K562 (cell line): ENCODE results near the gene BRF1. TPM values are rescaled to one million over a fixed set of nuclear protein-coding genes. Genes with fewer than 3 reads are reported as not detected.

ENCODE experiments used
- ATAC-seq: fragments of 200-7000 bp; cut with Tn5 transposase; 3 replicates; pipeline ENCODE4 v1.9.1; 2020; ENCODE audit warnings: moderate library complexity
- BruUV-seq: library from RNA; stranded (reverse); fragments of 400-500 nt; replicated peaks from 2 replicates; lab custom pipeline; 2021; lab: Mats Ljungman, UMichigan
- CTCF ChIA-PET: fragments of 300-600 bp; formaldehyde crosslinking; extraction: SDS; loops from one replicate; lab custom pipeline; 2021; ENCODE audit warnings: low intra/inter-chr PET ratio; lab: Yijun Ruan, JAX
- POLR2A ChIA-PET: fragments of 300-600, 350-650 bp; sonication (Branson Sonifier 250); formaldehyde crosslinking; extraction: SDS; loops from one replicate; lab custom pipeline; 2021; ENCODE audit warnings: antibody characterized with exemption, inconsistent platforms; lab: Yijun Ruan, JAX
- DNase-seq, 4 experiments: peaks; one replicate each; pipeline versions ENCODE4 v3.0.0 to v3.0.0-alpha.2; 2011 to 2018; ENCODE audit warnings: low spot score in 3 of 4, mixed read lengths in 3 of 4; ENCODE audit errors: extremely low read depth in 1 of 4
- FAIRE-seq: peaks from 2 replicates; lab custom pipeline; 2011; peaks lifted over from hg19 to GRCh38; lab: Jason Lieb, UNC
- H2AFZ ChIP-seq: 2 replicates; pipeline ENCODE4 v1.6.0; 2011; ENCODE audit warnings: low read depth, low read length, control low read depth, inconsistent platforms
- H3K27ac ChIP-seq: fragments of 200-600 bp; 3 replicates; pipeline ENCODE4 v1.8.0; 2011; ENCODE audit warnings: low read depth, mild to moderate bottlenecking, control low read depth, inconsistent platforms, low read length, moderate library complexity, mixed read lengths; ENCODE audit errors: extremely low read depth
- H3K27me3 ChIP-seq, 2 experiments: fragments of 300-600 bp in 1 of 2; 2 replicates in 1 of 2; 3 replicates in 1 of 2; pipeline versions ENCODE4 v1.6.0 to v1.8.0; 2011; ENCODE audit warnings: inconsistent platforms in 2 of 2, low read length in 2 of 2, mild to moderate bottlenecking in 1 of 2, mixed read lengths in 1 of 2, moderate library complexity in 1 of 2; ENCODE audit not compliant: control insufficient read depth in 2 of 2, insufficient read depth in 2 of 2
- H3K36me3 ChIP-seq: fragments of 300-600 bp; 3 replicates; pipeline ENCODE4 v1.8.0; 2011; ENCODE audit warnings: mild to moderate bottlenecking, low read length, inconsistent platforms; ENCODE audit not compliant: control insufficient read depth, insufficient read depth
- H3K4me1 ChIP-seq, 2 experiments: fragments of 200-600 bp in 1 of 2; replicated peaks in 1 of 2; 2 replicates in 1 of 2; 3 replicates in 1 of 2; pipeline versions ENCODE4 v1.5.1 to v1.8.0; 2011; ENCODE audit warnings: inconsistent platforms in 2 of 2, low read length in 2 of 2, mild to moderate bottlenecking in 1 of 2, mixed read lengths in 1 of 2, moderate library complexity in 1 of 2; ENCODE audit not compliant: control insufficient read depth in 2 of 2, insufficient read depth in 2 of 2
- H3K4me2 ChIP-seq: 2 replicates; pipeline ENCODE4 v1.6.1; 2011; ENCODE audit warnings: low read length, control low read depth, inconsistent platforms, mixed read lengths; ENCODE audit not compliant: insufficient read depth
- H3K4me3 ChIP-seq: fragments of 200-600 bp; sonication (generic), shearing (Covaris generic); 2 replicates; pipeline ENCODE4 v1.5.1; 2016; ENCODE audit warnings: control low read depth, inconsistent platforms
- H3K79me2 ChIP-seq: fragments of 200-600 bp; 3 replicates; pipeline ENCODE4 v1.8.0; 2011; ENCODE audit warnings: low read length, inconsistent platforms; ENCODE audit not compliant: control insufficient read depth, insufficient read depth
- H3K9ac ChIP-seq, 2 experiments: 2 replicates each; pipeline versions ENCODE4 v1.6.0 to v1.6.1; 2011; ENCODE audit warnings: low read depth in 2 of 2, low read length in 2 of 2, control low read depth in 1 of 2, inconsistent platforms in 1 of 2, mild to moderate bottlenecking in 1 of 2, mixed read lengths in 1 of 2; ENCODE audit not compliant: insufficient read depth in 1 of 2
- H3K9me1 ChIP-seq: one replicate; pipeline ENCODE4 v1.6.0; 2011; ENCODE audit warnings: inconsistent platforms, mild to moderate bottlenecking, low read length, moderate library complexity; ENCODE audit not compliant: control insufficient read depth, insufficient read depth
- H3K9me3 ChIP-seq: replicated peaks from 2 replicates; pipeline ENCODE4 v1.5.1; 2011; ENCODE audit warnings: low read depth, low read length, inconsistent platforms; ENCODE audit not compliant: control insufficient read depth, insufficient read depth
- H4K20me1 ChIP-seq: replicated peaks from 2 replicates; pipeline ENCODE4 v1.6.1; 2011; ENCODE audit warnings: low read length, inconsistent platforms, mixed read lengths; ENCODE audit not compliant: control insufficient read depth, insufficient read depth
- ARHGAP35 ChIP-seq: fragments of 450-650 bp; IDR thresholded peaks from 2 replicates; pipeline ENCODE4 v1.6.1; 2018; ENCODE audit not compliant: partially characterized antibody
- EHMT2 ChIP-seq: fragments of 450-650 bp; IDR thresholded peaks from 2 replicates; pipeline ENCODE4 v1.6.1; 2018; ENCODE audit warnings: antibody characterized with exemption
- FOXK2 ChIP-seq, 2 experiments: fragments of 450-650 bp; IDR thresholded peaks in 1 of 2; conservative IDR thresholded peaks in 1 of 2; 2 replicates each; pipeline ENCODE4 v1.6.1; 2016; ENCODE audit warnings: low read depth in 2 of 2, mild to moderate bottlenecking in 1 of 2
- KDM5B ChIP-seq: fragments of 200-600 bp; sonication (generic); IDR thresholded peaks from 2 replicates; pipeline ENCODE4 v1.6.1; 2012; ENCODE audit warnings: low read depth, mild to moderate bottlenecking, moderate library complexity, low read length, control low read depth, inconsistent platforms; ENCODE audit not compliant: insufficient replicate concordance
- KLF1 ChIP-seq: fragments of 450-650 bp; IDR thresholded peaks from 2 replicates; pipeline ENCODE4 v1.6.1; 2016; ENCODE audit warnings: missing genetic modification characterization, missing compliant biosample characterization
- PRPF4 ChIP-seq: fragments of 200-400 bp; formaldehyde crosslinking; IDR thresholded peaks from one replicate; pipeline ENCODE4 v1.6.1; 2017; ENCODE audit warnings: low read length, low read depth, mild to moderate bottlenecking; ENCODE audit not compliant: insufficient read depth, poor library complexity, severe bottlenecking
- SMAD1 ChIP-seq: fragments of 150-350 bp; IDR thresholded peaks from 2 replicates; pipeline ENCODE4 v1.6.1; 2014; ENCODE audit warnings: low read length, low read depth; ENCODE audit not compliant: partially characterized antibody
- TAF9B ChIP-seq: fragments of 450-650 bp; IDR thresholded peaks from 2 replicates; pipeline ENCODE4 v1.6.1; 2018; ENCODE audit warnings: mild to moderate bottlenecking; ENCODE audit not compliant: partially characterized antibody
- TRIM24 ChIP-seq, 2 experiments: fragments of 450-650 bp; IDR thresholded peaks; 2 replicates each; pipeline ENCODE4 v1.6.1; 2016
- ZFP36 ChIP-seq: fragments of 150-350 bp; IDR thresholded peaks from 2 replicates; pipeline ENCODE4 v1.6.1; 2018; ENCODE audit warnings: low read length, low read depth; ENCODE audit not compliant: partially characterized antibody
- ZNF224 ChIP-seq: sonication (generic); formaldehyde crosslinking; IDR thresholded peaks from 2 replicates; pipeline ENCODE4 v1.8.0; 2022; ENCODE audit warnings: mild to moderate bottlenecking, missing genetic modification reagents
- ZNF239 ChIP-seq: fragments of 250-450 bp; sonication (Bioruptor Pico); IDR thresholded peaks from 2 replicates; pipeline ENCODE4 v1.4.0; 2020; ENCODE audit warnings: mild to moderate bottlenecking
- ZNF778 ChIP-seq: fragments of 450-650 bp; formaldehyde crosslinking; IDR thresholded peaks from 2 replicates; pipeline ENCODE4 v1.4.0; 2020; ENCODE audit warnings: mild to moderate bottlenecking, moderate library complexity
- WGBS: fragments of 100-300 bp; shearing (Covaris generic); methylation state at CpG from one replicate; pipeline ENCODE4 v1.1.6; 2016; ENCODE audit warnings: low coverage, mixed read lengths; ENCODE audit not compliant: insufficient coverage; ENCODE audit errors: missing lambda C conversion rate; 5-methylcytosine and 5-hydroxymethylcytosine counted together
- in situ Hi-C: fragments of 300-500 bp; cut with MboI; formaldehyde crosslinking; loops from 4 replicates; pipeline ENCODE4 v1.15.0; 2018; ENCODE audit warnings: inconsistent platforms, mixed read lengths
- intact Hi-C: fragments of 100-400 bp; cut with micrococcal nuclease; formaldehyde crosslinking; loops from 2 replicates; pipeline ENCODE4 v1.14.2; 2022
- polyA plus RNA-seq, 8 experiments: library from polyadenylated mRNA; depleted of rRNA in 4 of 8; stranded (reverse) in 5 of 8; unstranded in 3 of 8; fragments of >200 nt; fragmentation: Nextera tagmentation in 2 of 8; fragmentation: Illumina TruSeq in 1 of 8; extraction: Ambion mirVana in 2 of 8; extraction: Trizol in 1 of 8; gene quantifications; 2 replicates each; pipeline versions ENCODE4 v1.2.1 to v1.2.3, GENCODE V29; 2011 to 2014; ENCODE audit warnings: inconsistent platforms in 1 of 8, missing spikeins in 1 of 8
- total RNA-seq, 7 experiments: library from RNA; depleted of rRNA in 6 of 7; stranded (reverse); fragments of >200 nt in 6 of 7; fragmentation: Illumina TruSeq in 2 of 7; extraction: Trizol in 2 of 7; gene quantifications; 2 replicates each; pipeline versions ENCODE4 v1.2.1 to v1.2.3, GENCODE V29; 2011 to 2021; ENCODE audit warnings: low replicate concordance in 1 of 7

BRF1 gene
- total and polyA plus RNA-seq, 9 of the 15 experiments (the other 6 are each of a cell fraction or from before 2014, with no cell fraction given), result 0.14 to 24.6 (median 8.2) TPM

GRCh38 chr14:105179191-105179590 lies 121.6 kb downstream of the BRF1 start:
- ChIA-PET POLR2A (interaction anchor here (0.7 kb wide), 1 partner anchor 441 kb away, joined by 4 read pairs; no protein-coding TSS in a partner anchor), CTCF (no interaction called here)
- no TSS peak for BruUV-seq
- no peaks in the 10 kb centered on the region for H3K9me3 ChIP-seq
- H3K79me2 ChIP-seq, result no peaks in the 10 kb centered on the region
- H3K27me3 ChIP-seq, result no peaks in the 10 kb centered on the region
- no peak for ATAC-seq
- peaks cover 3 to 69% of the 10 kb centered on the region in 2 experiments; a peak in 4 of 5 replicates for H3K4me1 ChIP-seq
- no peak overlapping the region for H3K9ac ChIP-seq
- no peak overlapping the region for H2AFZ ChIP-seq
- H3K27ac ChIP-seq, result no peak overlapping the region
- TF ChIP-seq ZNF778 (CRISPR knock-in tag) (no peak), TRIM24 (IDR thresholded peaks at IDR 0.05) (no peak), FOXK2 (conservative IDR thresholded peaks at IDR 0.05 in 1 of 2, IDR thresholded peaks at IDR 0.05 in 1 of 2; ENCODE audit: low read depth in 2 of 2) (no peak)
- no peaks in the 10 kb centered on the region for H3K9me1 ChIP-seq
- WGBS, result no CpG with 5 or more reads among the region's 13 CpGs
- DNase-seq, result no peak
- intact Hi-C loops (no loop called here), in situ Hi-C loops (no loop called here)
- H3K4me2 ChIP-seq, result no peak overlapping the region
- H3K4me3 ChIP-seq, result no peak overlapping the region
- no peaks in the 10 kb centered on the region for H4K20me1 ChIP-seq
- no peaks in the 10 kb centered on the region for H3K36me3 ChIP-seq
- no peak for FAIRE-seq

DNA sequence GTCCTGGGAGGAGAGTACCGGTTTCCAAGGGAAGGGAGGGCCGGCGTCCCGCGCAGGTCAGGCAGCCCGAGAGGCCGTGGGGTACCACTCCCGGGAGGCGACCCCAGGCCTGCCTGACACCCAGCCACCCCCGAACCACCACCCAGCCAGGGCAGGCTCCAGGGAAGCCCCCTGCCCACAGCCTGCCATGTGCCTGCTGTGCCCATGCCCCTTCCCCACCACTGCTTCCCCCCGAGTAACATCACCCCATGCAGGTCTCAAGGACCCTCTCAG lies 122.0 kb downstream of the BRF1 start:
- no peaks in the 10 kb centered on the region for H4K20me1 ChIP-seq
- DNase-seq, result no peak
- no peaks in the 10 kb centered on the region for H3K79me2 ChIP-seq
- ATAC-seq, result no peak
- CTCF ChIA-PET, result no interaction called here
- no peak overlapping the region for H3K4me2 ChIP-seq
- H3K4me3 ChIP-seq, result no peak overlapping the region
- intact Hi-C loops, result no loop called here
- 60% methylated on average over 1 of the region's 11 CpGs for WGBS
- no peaks in the 10 kb centered on the region for H3K9me1 ChIP-seq
- H2AFZ ChIP-seq, result no peak overlapping the region
- H3K4me1 ChIP-seq, result peaks cover 3 to 69% of the 10 kb centered on the region in 2 experiments; a peak in 4 of 5 replicates
- BruUV-seq, result no TSS peak
- no peak for FAIRE-seq
- in situ Hi-C loops, result no loop called here
- POLR2A ChIA-PET, result interaction anchor here (0.7 kb wide), 1 partner anchor 441 kb away, joined by 4 read pairs; no protein-coding TSS in a partner anchor
- TF ChIP-seq PRPF4, result no peak
- no peak for TF ChIP-seq KLF1 (tag)
- TF ChIP-seq ZFP36, result no peak
- TF ChIP-seq ZNF239, result no peak
- no peak for TF ChIP-seq EHMT2
- TF ChIP-seq SMAD1, result no peak
- TF ChIP-seq ARHGAP35, result no peak
- no peak for TF ChIP-seq ZNF224 (CRISPR knock-in tag)
- no peak for TF ChIP-seq KDM5B
- no peak for TF ChIP-seq TAF9B
- no peaks in the 10 kb centered on the region for H3K27me3 ChIP-seq
- no peak overlapping the region for H3K9ac ChIP-seq
- no peaks in the 10 kb centered on the region for H3K9me3 ChIP-seq
- no peak overlapping the region for H3K27ac ChIP-seq
- H3K36me3 ChIP-seq, result no peaks in the 10 kb centered on the region
